IMR-90 (cell line): ENCODE data around the gene PAQR9.

Experiments
- BHLHE40 ChIP-seq: fragments of 150-350 bp; IDR thresholded peaks from 2 replicates; pipeline ENCODE4 v1.6.1; 2016; ENCODE audit warnings: mild to moderate bottlenecking, low read depth, low read length
- MAFK ChIP-seq: IDR thresholded peaks from 2 replicates; pipeline ENCODE4 v1.6.1; 2012; ENCODE audit warnings: low read depth, low read length, improper control_type of control experiment
- POLR2A ChIP-seq: IDR thresholded peaks from 2 replicates; pipeline ENCODE4 v1.6.1; 2012; ENCODE audit warnings: mild to moderate bottlenecking, low read depth, low read length
- TF ChIP-seq, protein P1 (sequence below): conservative IDR thresholded peaks from 2 replicates; pipeline ENCODE4 v1.5.1; 2012; ENCODE audit warnings: mild to moderate bottlenecking, low read depth, low read length, improper control_type of control experiment
- TF ChIP-seq, protein P2 (sequence below): fragments of 150-350 bp; IDR thresholded peaks from 2 replicates; pipeline ENCODE4 v1.6.1; 2017; ENCODE audit warnings: mild to moderate bottlenecking, antibody characterized with exemption, low read length, low read depth

DNA sequence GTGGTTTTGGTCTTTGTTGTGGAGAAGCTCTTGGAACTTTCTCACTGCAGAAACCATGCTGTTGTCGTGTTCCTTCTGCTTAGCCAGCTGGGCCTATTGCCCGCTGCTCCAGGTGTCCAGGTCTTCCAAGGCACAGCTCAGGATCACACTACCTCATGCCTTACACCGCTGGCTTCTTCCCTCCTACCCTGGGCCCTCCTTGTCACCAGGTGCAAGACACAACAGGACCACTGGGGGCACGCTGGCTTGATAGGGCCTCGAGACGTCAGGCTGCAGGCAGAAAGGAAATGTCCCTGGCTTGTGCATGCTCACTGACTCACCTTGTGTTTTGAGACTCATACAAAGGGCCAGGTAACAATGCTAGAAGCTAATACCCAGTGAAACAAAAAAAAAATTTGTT is 32.3 kb downstream of the PAQR9 start:
- TF ChIP-seq, protein P1, sequence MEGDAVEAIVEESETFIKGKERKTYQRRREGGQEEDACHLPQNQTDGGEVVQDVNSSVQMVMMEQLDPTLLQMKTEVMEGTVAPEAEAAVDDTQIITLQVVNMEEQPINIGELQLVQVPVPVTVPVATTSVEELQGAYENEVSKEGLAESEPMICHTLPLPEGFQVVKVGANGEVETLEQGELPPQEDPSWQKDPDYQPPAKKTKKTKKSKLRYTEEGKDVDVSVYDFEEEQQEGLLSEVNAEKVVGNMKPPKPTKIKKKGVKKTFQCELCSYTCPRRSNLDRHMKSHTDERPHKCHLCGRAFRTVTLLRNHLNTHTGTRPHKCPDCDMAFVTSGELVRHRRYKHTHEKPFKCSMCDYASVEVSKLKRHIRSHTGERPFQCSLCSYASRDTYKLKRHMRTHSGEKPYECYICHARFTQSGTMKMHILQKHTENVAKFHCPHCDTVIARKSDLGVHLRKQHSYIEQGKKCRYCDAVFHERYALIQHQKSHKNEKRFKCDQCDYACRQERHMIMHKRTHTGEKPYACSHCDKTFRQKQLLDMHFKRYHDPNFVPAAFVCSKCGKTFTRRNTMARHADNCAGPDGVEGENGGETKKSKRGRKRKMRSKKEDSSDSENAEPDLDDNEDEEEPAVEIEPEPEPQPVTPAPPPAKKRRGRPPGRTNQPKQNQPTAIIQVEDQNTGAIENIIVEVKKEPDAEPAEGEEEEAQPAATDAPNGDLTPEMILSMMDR: no peak
- no peak for TF ChIP-seq MAFK
- no peak for TF ChIP-seq POLR2A
- TF ChIP-seq, protein P2, sequence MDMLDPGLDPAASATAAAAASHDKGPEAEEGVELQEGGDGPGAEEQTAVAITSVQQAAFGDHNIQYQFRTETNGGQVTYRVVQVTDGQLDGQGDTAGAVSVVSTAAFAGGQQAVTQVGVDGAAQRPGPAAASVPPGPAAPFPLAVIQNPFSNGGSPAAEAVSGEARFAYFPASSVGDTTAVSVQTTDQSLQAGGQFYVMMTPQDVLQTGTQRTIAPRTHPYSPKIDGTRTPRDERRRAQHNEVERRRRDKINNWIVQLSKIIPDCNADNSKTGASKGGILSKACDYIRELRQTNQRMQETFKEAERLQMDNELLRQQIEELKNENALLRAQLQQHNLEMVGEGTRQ: no peak
- TF ChIP-seq BHLHE40: no peak
